CD14-positive monocyte (primary cell): ENCODE results near the gene TCHP. TPM values are rescaled to one million over a fixed set of nuclear protein-coding genes. Genes with fewer than 3 reads are reported as not detected.

Source experiments
- DNase-seq, 3 donors: peaks; one replicate each; pipeline ENCODE4 v3.0.0-alpha.2; 2011 to 2022
- H2AFZ ChIP-seq: 2 replicates; pipeline ENCODE4 v1.6.0; 2012; ENCODE audit warnings: mild to moderate bottlenecking, low read depth, low read length, inconsistent platforms; ENCODE audit not compliant: insufficient read depth, poor library complexity, severe bottlenecking
- H3K27ac ChIP-seq, 2 donors: 1 replicate in 1 of 2; 2 replicates in 1 of 2; pipeline ENCODE4 v1.5.1; 2012 to 2013; ENCODE audit warnings: low read length in 2 of 2, control low read depth in 1 of 2, inconsistent platforms in 1 of 2, low read depth in 1 of 2, mild to moderate bottlenecking in 1 of 2
- H3K27me3 ChIP-seq, 2 donors: one replicate each; pipeline versions ENCODE4 v1.6.0 to v1.6.1; 2011 to 2013; ENCODE audit warnings: low read length in 2 of 2; ENCODE audit not compliant: control insufficient read depth in 2 of 2, insufficient read depth in 2 of 2
- H3K36me3 ChIP-seq, 2 donors: replicated peaks in 1 of 2; 1 replicate in 1 of 2; 2 replicates in 1 of 2; pipeline versions ENCODE4 v1.5.1 to v1.6.1; 2012 to 2013; ENCODE audit warnings: low read length in 2 of 2, control low read depth in 1 of 2, inconsistent platforms in 1 of 2, mild to moderate bottlenecking in 1 of 2; ENCODE audit not compliant: insufficient read depth in 2 of 2, control insufficient read depth in 1 of 2
- H3K4me1 ChIP-seq, 2 donors: 1 replicate in 1 of 2; 2 replicates in 1 of 2; pipeline versions ENCODE4 v1.5.1 to v1.6.1; 2012 to 2013; ENCODE audit warnings: low read length in 2 of 2, control low read depth in 1 of 2, inconsistent platforms in 1 of 2, mild to moderate bottlenecking in 1 of 2, moderate library complexity in 1 of 2; ENCODE audit not compliant: insufficient read depth in 2 of 2, control insufficient read depth in 1 of 2
- H3K4me2 ChIP-seq: replicated peaks from 2 replicates; pipeline ENCODE3; 2012; ENCODE audit warnings: low read length, moderate library complexity, mild to moderate bottlenecking; ENCODE audit not compliant: poor library complexity, severe bottlenecking; ENCODE audit errors: extremely low read depth
- H3K4me3 ChIP-seq, 3 experiments: fragments of 200-600 bp in 1 of 3; sonication (generic) in 1 of 3; replicated peaks in 1 of 3; 1 replicate in 2 of 3; 2 replicates in 1 of 3; pipeline ENCODE4 v1.5.1; 2011 to 2013; ENCODE audit warnings: low read length in 3 of 3, mild to moderate bottlenecking in 3 of 3, control low read depth in 2 of 3, low read depth in 2 of 3, inconsistent platforms in 1 of 3, moderate library complexity in 1 of 3
- H3K79me2 ChIP-seq: 2 replicates; pipeline ENCODE4 v1.6.0; 2012; ENCODE audit warnings: mild to moderate bottlenecking, control low read depth, inconsistent platforms, low read length, moderate library complexity; ENCODE audit not compliant: insufficient read depth
- H3K9ac ChIP-seq: 2 replicates; pipeline ENCODE4 v1.6.0; 2017; ENCODE audit warnings: low read length, mild to moderate bottlenecking; ENCODE audit not compliant: insufficient read depth, poor library complexity, severe bottlenecking
- H3K9me3 ChIP-seq, 2 donors: replicated peaks in 1 of 2; 1 replicate in 1 of 2; 2 replicates in 1 of 2; pipeline versions ENCODE4 v1.5.1 to v1.6.1; 2012 to 2013; ENCODE audit warnings: low read length in 2 of 2, control low read depth in 1 of 2; ENCODE audit not compliant: control insufficient read depth in 1 of 2, insufficient read depth in 1 of 2
- H4K20me1 ChIP-seq: 2 replicates; pipeline ENCODE4 v1.6.0; 2012; ENCODE audit warnings: mild to moderate bottlenecking, low read length, control low read depth, moderate library complexity; ENCODE audit not compliant: insufficient read depth
- H3K27ac Mint-ChIP-seq, 7 donors: one replicate each; pipeline ENCODE4 v1.8.0; 2020; ENCODE audit warnings: mild to moderate bottlenecking in 7 of 7, mixed read lengths in 7 of 7, moderate library complexity in 6 of 7, inconsistent platforms in 2 of 7
- H3K27me3 Mint-ChIP-seq, 3 donors: one replicate each; pipeline ENCODE4 v1.8.0; 2021 to 2022; ENCODE audit warnings: low read depth in 3 of 3, mild to moderate bottlenecking in 3 of 3, mixed read lengths in 3 of 3, moderate library complexity in 3 of 3, inconsistent platforms in 1 of 3
- H3K36me3 Mint-ChIP-seq, 2 donors: one replicate each; pipeline ENCODE4 v1.8.0; 2020; ENCODE audit warnings: mixed read lengths in 2 of 2, inconsistent platforms in 1 of 2, mild to moderate bottlenecking in 1 of 2
- H3K4me1 Mint-ChIP-seq: one replicate; pipeline ENCODE4 v1.8.0; 2020; ENCODE audit warnings: mild to moderate bottlenecking, mixed read lengths
- H3K4me3 Mint-ChIP-seq, 2 donors: one replicate each; pipeline ENCODE4 v1.8.0; 2020; ENCODE audit warnings: mild to moderate bottlenecking in 2 of 2, mixed read lengths in 2 of 2, moderate library complexity in 1 of 2
- H3K9me3 Mint-ChIP-seq, 7 donors: one replicate each; pipeline ENCODE4 v1.8.0; 2020 to 2022; ENCODE audit warnings: mixed read lengths in 7 of 7, mild to moderate bottlenecking in 6 of 7, moderate library complexity in 6 of 7, inconsistent platforms in 2 of 7
- CTCF ChIP-seq: fragments of 200-600 bp; IDR thresholded peaks from one replicate; pipeline ENCODE4 v1.8.0; 2022; ENCODE audit warnings: antibody characterized with exemption, mild to moderate bottlenecking
- whole genome bisulfite sequencing: methylation state at CpG from one replicate; pipeline ENCODE4 v1.1.5; 2013; ENCODE audit warnings: missing lambda C conversion rate; ENCODE audit not compliant: insufficient coverage; 5-methylcytosine and 5-hydroxymethylcytosine counted together
- intact Hi-C, 2 donors: fragments of 100-400 bp; cut with micrococcal nuclease; formaldehyde crosslinking; loops; one replicate each; pipeline versions ENCODE4 v1.15.0 to v1.15.1; 2023
- polyA plus RNA-seq, 3 donors: library from polyadenylated mRNA; depleted of rRNA in 1 of 3; unstranded in 2 of 3; stranded (reverse) in 1 of 3; fragments of 300-500 nt in 2 of 3; fragments of >200 nt in 1 of 3; fragmentation: Illumina TruSeq in 2 of 3; gene quantifications; 1 replicate in 2 of 3; 2 replicates in 1 of 3; pipeline ENCODE4 v1.2.3, GENCODE V29; 2012 to 2021

TCHP gene
- polyA plus RNA-seq, 3 donors: 2.6 to 24.5 (median 7.3) TPM

- intact Hi-C loops: no loop called here
- Histone ChIP-seq H3K9me3 (no peaks in the 10 kb centered on the region), H3K27ac (no peak overlapping the region), H3K9ac (no peak overlapping the region), H4K20me1 (peaks cover 19% of the 10 kb centered on the region), H3K79me2 (no peaks in the 10 kb centered on the region), H2AFZ (no peak overlapping the region), H3K4me1 (no peaks in the 10 kb centered on the region), H3K4me3 (no peak overlapping the region), H3K27me3 (no peaks in the 10 kb centered on the region), H3K36me3 (peaks cover 93 to 100% of the 10 kb centered on the region in 2 donors), H3K4me2 (no peak overlapping the region)
- WGBS: 92% methylated on average over 12 of the region's 14 CpGs
- DNase-seq: no peak
- no peaks in the 10 kb centered on the region for H3K4me1 Mint-ChIP-seq
- peaks cover 89 to 100% of the 10 kb centered on the region in 2 donors for H3K36me3 Mint-ChIP-seq
- H3K27ac Mint-ChIP-seq: peak overlapping the region in 1 of 7 donors; percentile 55
- H3K9me3 Mint-ChIP-seq: no peaks in the 10 kb centered on the region
- no peak for TF ChIP-seq CTCF
- no peak overlapping the region for H3K4me3 Mint-ChIP-seq
- no peaks in the 10 kb centered on the region for H3K27me3 Mint-ChIP-seq
These were observed 32.9 kb downstream of the TCHP start for GRCh38 chr12:109932878-109933503.

- no peak overlapping the region for H3K4me3 Mint-ChIP-seq
- Histone ChIP-seq H3K27ac (no peak overlapping the region), H3K4me1 (no peaks in the 10 kb centered on the region), H3K4me2 (no peak overlapping the region), H4K20me1 (peaks cover 26% of the 10 kb centered on the region), H3K4me3 (no peak overlapping the region), H2AFZ (no peak overlapping the region), H3K9me3 (no peaks in the 10 kb centered on the region), H3K9ac (no peak overlapping the region), H3K79me2 (no peaks in the 10 kb centered on the region), H3K36me3 (peaks cover 95 to 100% of the 10 kb centered on the region in 2 donors), H3K27me3 (no peaks in the 10 kb centered on the region)
- intact Hi-C loops: no loop called here
- DNase-seq: no peak
- H3K9me3 Mint-ChIP-seq: no peaks in the 10 kb centered on the region
- WGBS: 87% methylated on average over 3 of the region's 5 CpGs
- no peaks in the 10 kb centered on the region for H3K27me3 Mint-ChIP-seq
- TF ChIP-seq CTCF: no peak
- peaks cover 92 to 100% of the 10 kb centered on the region in 2 donors for H3K36me3 Mint-ChIP-seq
- peak overlapping the region in 1 of 7 donors; percentile 1 for H3K27ac Mint-ChIP-seq
- no peaks in the 10 kb centered on the region for H3K4me1 Mint-ChIP-seq
These were observed 34.0 kb downstream of the TCHP start for GRCh38 chr12:109934026-109934425.
